MM.1S (cell line): ENCODE measurements around the gene ACE.

Experiments
- DNase-seq: peaks from one replicate; pipeline ENCODE4 v3.0.0-alpha.2; 2015
- H2AFZ ChIP-seq: fragments of 300-600 bp; sonication (generic); 2 replicates; pipeline ENCODE4 v1.6.0; 2016; ENCODE audit warnings: antibody characterized with exemption, low read length
- H3F3A ChIP-seq: fragments of 300-600 bp; sonication (generic); 2 replicates; pipeline ENCODE4 v1.6.1; 2016; ENCODE audit warnings: mild to moderate bottlenecking, antibody characterized with exemption, low read length, moderate library complexity, mixed read lengths; ENCODE audit not compliant: insufficient read depth
- H3K27ac ChIP-seq: fragments of 300-600 bp; sonication (generic); 2 replicates; pipeline ENCODE4 v1.5.1; 2016; ENCODE audit warnings: mild to moderate bottlenecking, low read length
- H3K27me3 ChIP-seq: fragments of 300-600 bp; sonication (generic); replicated peaks from 2 replicates; pipeline ENCODE4 v1.6.0; 2016; ENCODE audit warnings: low read length; ENCODE audit not compliant: insufficient read depth
- H3K36me3 ChIP-seq: fragments of 300-600 bp; sonication (generic); replicated peaks from 2 replicates; pipeline ENCODE4 v1.6.1; 2016; ENCODE audit warnings: mild to moderate bottlenecking, low read length, mixed read lengths; ENCODE audit not compliant: insufficient read depth
- H3K4me1 ChIP-seq: fragments of 300-600 bp; sonication (generic); 2 replicates; pipeline ENCODE4 v1.6.1; 2016; ENCODE audit warnings: low read length, mixed read lengths
- H3K4me2 ChIP-seq: fragments of 300-600 bp; sonication (generic); 2 replicates; pipeline ENCODE4 v1.6.0; 2016; ENCODE audit warnings: low read depth, low read length
- H3K4me3 ChIP-seq: fragments of 300-600 bp; sonication (generic); 2 replicates; pipeline ENCODE4 v1.5.1; 2016; ENCODE audit warnings: low read length, mixed read lengths
- H3K79me2 ChIP-seq: fragments of 300-600 bp; sonication (generic); 2 replicates; pipeline ENCODE4 v1.6.1; 2016; ENCODE audit warnings: mixed run types, low read length, mixed read lengths
- H3K9ac ChIP-seq: fragments of 300-600 bp; sonication (generic); 2 replicates; pipeline ENCODE4 v1.6.1; 2016; ENCODE audit warnings: low read length, mixed read lengths
- H3K9me2 ChIP-seq: fragments of 300-600 bp; sonication (generic); replicated peaks from 2 replicates; pipeline ENCODE4 v1.6.1; 2016; ENCODE audit warnings: mild to moderate bottlenecking, low read length, mixed read lengths; ENCODE audit not compliant: insufficient read depth
- H3K9me3 ChIP-seq: fragments of 300-600 bp; sonication (generic); replicated peaks from 2 replicates; pipeline ENCODE4 v1.6.1; 2016; ENCODE audit warnings: mild to moderate bottlenecking, low read length, mixed read lengths; ENCODE audit not compliant: insufficient read depth
- H4K20me1 ChIP-seq: fragments of 300-600 bp; sonication (generic); 2 replicates; pipeline ENCODE4 v1.6.1; 2016; ENCODE audit warnings: mild to moderate bottlenecking, low read length, moderate library complexity, mixed read lengths; ENCODE audit not compliant: insufficient read depth
- EZH2 ChIP-seq: fragments of 300-600 bp; sonication (generic); optimal IDR thresholded peaks from 2 replicates; pipeline ENCODE3; 2017; ENCODE audit warnings: low read depth, mild to moderate bottlenecking, antibody characterized with exemption, low read length, mixed read lengths
- EZH2phosphoT487 ChIP-seq: fragments of 300-600 bp; sonication (generic); IDR thresholded peaks from 2 replicates; pipeline ENCODE4 v1.6.1; 2018; ENCODE audit warnings: antibody characterized with exemption, low read length
- TF ChIP-seq, protein P1 (sequence below): fragments of 300-600 bp; sonication (generic); IDR thresholded peaks from 2 replicates; pipeline ENCODE4 v1.5.1; 2016; ENCODE audit warnings: antibody characterized with exemption, low read length, mixed read lengths

Gene ACE

DNA sequence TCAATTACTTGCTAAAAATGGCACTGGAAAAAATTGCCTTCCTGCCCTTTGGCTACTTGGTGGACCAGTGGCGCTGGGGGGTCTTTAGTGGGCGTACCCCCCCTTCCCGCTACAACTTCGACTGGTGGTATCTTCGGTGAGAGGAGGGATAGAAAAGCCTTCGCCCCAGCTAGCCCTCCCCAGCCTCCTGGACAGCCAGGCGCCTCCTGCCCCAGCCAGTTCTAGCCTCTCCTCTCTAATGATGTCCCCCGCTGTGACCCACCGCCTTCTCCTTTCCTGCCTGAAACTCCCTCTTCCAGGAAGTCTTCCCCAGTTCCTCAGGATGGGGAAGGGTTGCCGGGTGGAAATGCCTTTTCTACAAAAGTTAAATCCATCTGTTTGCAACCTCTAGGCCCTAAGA lies 6.2 kb downstream of the ACE start:
- no peak for DNase-seq
- Histone ChIP-seq H2AFZ (no peak overlapping the region), H3K79me2 (no peaks in the 10 kb centered on the region), H3K9me2 (no peaks in the 10 kb centered on the region), H3K36me3 (no peaks in the 10 kb centered on the region), H3K4me2 (no peak overlapping the region), H3K9me3 (no peaks in the 10 kb centered on the region), H3K9ac (no peak overlapping the region), H3F3A (no peaks in the 10 kb centered on the region), H3K4me3 (no peak overlapping the region), H4K20me1 (no peaks in the 10 kb centered on the region), H3K4me1 (no peaks in the 10 kb centered on the region), H3K27ac (no peak overlapping the region), H3K27me3 (peaks cover 88% of the 10 kb centered on the region)
- TF ChIP-seq EZH2 (no peak), EZH2phosphoT487 (no peak)
- TF ChIP-seq, protein P1, sequence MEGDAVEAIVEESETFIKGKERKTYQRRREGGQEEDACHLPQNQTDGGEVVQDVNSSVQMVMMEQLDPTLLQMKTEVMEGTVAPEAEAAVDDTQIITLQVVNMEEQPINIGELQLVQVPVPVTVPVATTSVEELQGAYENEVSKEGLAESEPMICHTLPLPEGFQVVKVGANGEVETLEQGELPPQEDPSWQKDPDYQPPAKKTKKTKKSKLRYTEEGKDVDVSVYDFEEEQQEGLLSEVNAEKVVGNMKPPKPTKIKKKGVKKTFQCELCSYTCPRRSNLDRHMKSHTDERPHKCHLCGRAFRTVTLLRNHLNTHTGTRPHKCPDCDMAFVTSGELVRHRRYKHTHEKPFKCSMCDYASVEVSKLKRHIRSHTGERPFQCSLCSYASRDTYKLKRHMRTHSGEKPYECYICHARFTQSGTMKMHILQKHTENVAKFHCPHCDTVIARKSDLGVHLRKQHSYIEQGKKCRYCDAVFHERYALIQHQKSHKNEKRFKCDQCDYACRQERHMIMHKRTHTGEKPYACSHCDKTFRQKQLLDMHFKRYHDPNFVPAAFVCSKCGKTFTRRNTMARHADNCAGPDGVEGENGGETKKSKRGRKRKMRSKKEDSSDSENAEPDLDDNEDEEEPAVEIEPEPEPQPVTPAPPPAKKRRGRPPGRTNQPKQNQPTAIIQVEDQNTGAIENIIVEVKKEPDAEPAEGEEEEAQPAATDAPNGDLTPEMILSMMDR = no peak

GRCh38 chr17:63483655-63484575 lies 7.1 kb downstream of the ACE start:
- no peak overlapping the region for H3K4me3 ChIP-seq
- TF ChIP-seq EZH2phosphoT487 (no peak), EZH2 (no peak)
- TF ChIP-seq, protein P1 = no peak
- DNase-seq = no peak
- peaks cover 88% of the 10 kb centered on the region for H3K27me3 ChIP-seq
- H3K9ac ChIP-seq = no peak overlapping the region
- no peaks in the 10 kb centered on the region for H3K9me2 ChIP-seq
- no peak overlapping the region for H3K4me2 ChIP-seq
- no peaks in the 10 kb centered on the region for H3K36me3 ChIP-seq
- no peaks in the 10 kb centered on the region for H3K4me1 ChIP-seq
- no peaks in the 10 kb centered on the region for H3K79me2 ChIP-seq
- H3K9me3 ChIP-seq = no peaks in the 10 kb centered on the region
- no peaks in the 10 kb centered on the region for H4K20me1 ChIP-seq
- no peaks in the 10 kb centered on the region for H3F3A ChIP-seq
- no peak overlapping the region for H3K27ac ChIP-seq
- H2AFZ ChIP-seq = no peak overlapping the region

DNA sequence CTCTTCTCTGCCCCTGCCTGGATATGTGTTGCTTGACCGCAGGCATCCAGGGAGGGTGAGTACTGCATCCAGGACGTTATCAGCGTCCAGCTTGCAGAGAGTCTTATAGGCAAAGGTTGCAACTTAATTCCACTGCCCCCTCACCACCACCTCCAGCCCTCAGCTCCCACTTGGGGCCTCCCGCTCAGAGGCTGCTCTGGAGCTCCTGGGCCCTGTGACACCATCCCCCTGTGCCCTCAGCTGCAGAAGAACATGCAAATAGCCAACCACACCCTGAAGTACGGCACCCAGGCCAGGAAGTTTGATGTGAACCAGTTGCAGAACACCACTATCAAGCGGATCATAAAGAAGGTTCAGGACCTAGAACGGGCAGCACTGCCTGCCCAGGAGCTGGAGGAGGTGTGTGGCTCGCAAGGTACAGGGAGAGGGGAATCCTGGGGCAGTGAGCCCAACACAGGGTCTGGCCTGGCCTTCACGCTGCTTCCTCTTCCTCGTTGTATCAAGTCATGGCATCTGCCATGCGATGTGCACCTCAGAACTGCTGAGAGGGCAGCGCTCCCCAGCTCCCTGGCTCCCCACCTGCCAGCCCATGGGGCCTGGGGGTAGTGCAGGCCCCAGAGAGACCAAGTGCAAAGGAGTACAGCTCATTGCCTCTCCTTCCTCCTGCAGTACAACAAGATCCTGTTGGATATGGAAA lies 9.6 kb downstream of the ACE start:
- no peaks in the 10 kb centered on the region for H4K20me1 ChIP-seq
- H3K9ac ChIP-seq = no peak overlapping the region
- TF ChIP-seq, protein P1 = no peak
- TF ChIP-seq EZH2phosphoT487 = no peak
- TF ChIP-seq EZH2 = no peak
- no peak overlapping the region for H3K4me3 ChIP-seq
- no peaks in the 10 kb centered on the region for H3K36me3 ChIP-seq
- no peaks in the 10 kb centered on the region for H3K79me2 ChIP-seq
- no peak overlapping the region for H3K4me2 ChIP-seq
- H3K27ac ChIP-seq = no peak overlapping the region
- H3K9me3 ChIP-seq = no peaks in the 10 kb centered on the region
- H3K4me1 ChIP-seq = no peaks in the 10 kb centered on the region
- peaks cover 91% of the 10 kb centered on the region for H3K27me3 ChIP-seq
- DNase-seq = no peak
- H3K9me2 ChIP-seq = no peaks in the 10 kb centered on the region
- no peaks in the 10 kb centered on the region for H3F3A ChIP-seq
- H2AFZ ChIP-seq = no peak overlapping the region
